Chondrocyte (in vitro differentiated cells): Measurements from ENCODE around the gene MBD5. TPM values are rescaled to one million over a fixed set of nuclear protein-coding genes. Genes with fewer than 3 reads are reported as not detected.

Experiments used
- DNase-seq: peaks from one replicate; pipeline ENCODE4 v3.0.0; 2021; ENCODE audit warnings: mixed read lengths, low spot score
- H3K27ac Mint-ChIP-seq: one replicate; pipeline ENCODE4 v1.8.0; 2021; ENCODE audit warnings: mild to moderate bottlenecking, moderate library complexity, mixed read lengths; ENCODE audit not compliant: unreplicated experiment
- H3K27me3 Mint-ChIP-seq: 2 replicates; pipeline ENCODE4 v1.8.0; 2021; ENCODE audit warnings: low read depth, mixed read lengths
- H3K36me3 Mint-ChIP-seq: 2 replicates; pipeline ENCODE4 v1.8.0; 2021; ENCODE audit warnings: low read depth, mixed read lengths
- H3K4me1 Mint-ChIP-seq: 2 replicates; pipeline ENCODE4 v1.8.0; 2021; ENCODE audit warnings: low read depth, mild to moderate bottlenecking, mixed read lengths
- H3K4me3 Mint-ChIP-seq: one replicate; pipeline ENCODE4 v1.8.0; 2021; ENCODE audit warnings: mild to moderate bottlenecking, moderate library complexity, mixed read lengths; ENCODE audit not compliant: unreplicated experiment
- H3K9me3 Mint-ChIP-seq: 2 replicates; pipeline ENCODE4 v1.8.0; 2021; ENCODE audit warnings: low read depth, mixed read lengths
- total RNA-seq: library from RNA; stranded (reverse); gene quantifications from 3 replicates; pipeline ENCODE4 v1.2.1, GENCODE V29; 2021
- TF ChIP-seq, protein P1 (sequence below): fragments of 200-600 bp; sonication (generic); IDR thresholded peaks from 2 replicates; pipeline ENCODE4 v1.5.0; 2021; ENCODE audit warnings: antibody characterized with exemption, mild to moderate bottlenecking, moderate library complexity

The MBD5 gene
- total RNA-seq, 1 donor from 2014 or later: 31.1 TPM

DNA sequence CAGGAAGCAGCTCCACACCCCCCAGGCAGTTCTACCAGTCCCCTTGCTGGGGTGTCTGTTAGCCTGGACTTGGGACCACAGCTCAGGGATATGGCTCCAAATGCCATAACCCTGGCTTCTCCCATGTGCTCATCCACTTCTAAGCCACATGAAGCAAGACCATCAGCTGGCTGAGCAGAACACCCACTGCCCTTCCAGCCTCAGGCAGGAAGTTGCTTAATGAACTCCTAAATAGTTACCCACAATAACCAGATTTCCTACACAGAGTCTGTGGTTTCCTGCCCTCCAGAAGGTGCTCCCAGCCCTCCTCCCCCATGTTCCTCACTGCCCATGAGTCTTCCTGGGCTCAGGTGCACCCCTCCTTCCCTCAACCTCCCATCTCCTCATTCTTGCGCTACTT lies 525.4 kb downstream of the MBD5 start:
- Mint-ChIP-seq H3K9me3 (no peaks in the 10 kb centered on the region), H3K27ac (no peak overlapping the region), H3K27me3 (no peaks in the 10 kb centered on the region), H3K4me1 (no peaks in the 10 kb centered on the region), H3K36me3 (no peaks in the 10 kb centered on the region), H3K4me3 (no peak overlapping the region)
- TF ChIP-seq, protein P1, sequence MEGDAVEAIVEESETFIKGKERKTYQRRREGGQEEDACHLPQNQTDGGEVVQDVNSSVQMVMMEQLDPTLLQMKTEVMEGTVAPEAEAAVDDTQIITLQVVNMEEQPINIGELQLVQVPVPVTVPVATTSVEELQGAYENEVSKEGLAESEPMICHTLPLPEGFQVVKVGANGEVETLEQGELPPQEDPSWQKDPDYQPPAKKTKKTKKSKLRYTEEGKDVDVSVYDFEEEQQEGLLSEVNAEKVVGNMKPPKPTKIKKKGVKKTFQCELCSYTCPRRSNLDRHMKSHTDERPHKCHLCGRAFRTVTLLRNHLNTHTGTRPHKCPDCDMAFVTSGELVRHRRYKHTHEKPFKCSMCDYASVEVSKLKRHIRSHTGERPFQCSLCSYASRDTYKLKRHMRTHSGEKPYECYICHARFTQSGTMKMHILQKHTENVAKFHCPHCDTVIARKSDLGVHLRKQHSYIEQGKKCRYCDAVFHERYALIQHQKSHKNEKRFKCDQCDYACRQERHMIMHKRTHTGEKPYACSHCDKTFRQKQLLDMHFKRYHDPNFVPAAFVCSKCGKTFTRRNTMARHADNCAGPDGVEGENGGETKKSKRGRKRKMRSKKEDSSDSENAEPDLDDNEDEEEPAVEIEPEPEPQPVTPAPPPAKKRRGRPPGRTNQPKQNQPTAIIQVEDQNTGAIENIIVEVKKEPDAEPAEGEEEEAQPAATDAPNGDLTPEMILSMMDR: no peak
- no peak for DNase-seq

DNA sequence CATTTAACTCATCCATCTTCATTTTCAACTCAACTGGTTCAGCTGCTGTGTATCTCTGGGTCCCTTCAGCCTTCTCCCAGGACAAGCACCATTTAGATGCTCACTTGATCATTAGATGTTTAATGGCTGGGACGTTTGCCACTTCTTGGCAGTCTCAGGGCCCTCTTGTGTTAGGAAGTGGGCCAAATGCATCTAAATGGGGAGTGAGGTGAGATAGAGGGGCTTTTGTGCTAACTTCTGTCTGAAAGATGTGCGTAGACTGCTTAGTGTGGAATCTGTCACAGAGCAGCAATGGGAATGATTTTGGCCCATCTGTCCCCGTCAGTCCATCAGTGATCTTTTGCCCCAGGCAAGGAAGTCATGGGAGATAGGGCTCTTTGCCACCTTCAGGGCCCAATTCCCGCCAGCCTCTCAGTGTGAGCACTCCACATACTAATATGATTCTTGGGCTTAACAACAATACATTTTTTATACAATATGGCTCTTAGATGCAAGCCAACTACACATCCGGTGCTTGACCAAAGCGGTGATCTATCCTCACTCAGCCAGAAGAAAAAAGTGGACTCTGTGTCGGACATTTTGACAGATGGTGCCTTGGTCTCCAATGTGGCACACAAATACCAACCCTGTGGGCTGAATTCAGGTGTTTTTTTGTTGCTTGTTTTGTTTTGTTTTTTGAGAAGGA lies 528.0 kb downstream of the MBD5 start:
- no peak overlapping the region for H3K4me3 Mint-ChIP-seq
- TF ChIP-seq, protein P1: no peak
- no peaks in the 10 kb centered on the region for H3K4me1 Mint-ChIP-seq
- no peak overlapping the region for H3K27ac Mint-ChIP-seq
- no peaks in the 10 kb centered on the region for H3K27me3 Mint-ChIP-seq
- H3K9me3 Mint-ChIP-seq: no peaks in the 10 kb centered on the region
- DNase-seq: no peak
- H3K36me3 Mint-ChIP-seq: no peaks in the 10 kb centered on the region

DNA sequence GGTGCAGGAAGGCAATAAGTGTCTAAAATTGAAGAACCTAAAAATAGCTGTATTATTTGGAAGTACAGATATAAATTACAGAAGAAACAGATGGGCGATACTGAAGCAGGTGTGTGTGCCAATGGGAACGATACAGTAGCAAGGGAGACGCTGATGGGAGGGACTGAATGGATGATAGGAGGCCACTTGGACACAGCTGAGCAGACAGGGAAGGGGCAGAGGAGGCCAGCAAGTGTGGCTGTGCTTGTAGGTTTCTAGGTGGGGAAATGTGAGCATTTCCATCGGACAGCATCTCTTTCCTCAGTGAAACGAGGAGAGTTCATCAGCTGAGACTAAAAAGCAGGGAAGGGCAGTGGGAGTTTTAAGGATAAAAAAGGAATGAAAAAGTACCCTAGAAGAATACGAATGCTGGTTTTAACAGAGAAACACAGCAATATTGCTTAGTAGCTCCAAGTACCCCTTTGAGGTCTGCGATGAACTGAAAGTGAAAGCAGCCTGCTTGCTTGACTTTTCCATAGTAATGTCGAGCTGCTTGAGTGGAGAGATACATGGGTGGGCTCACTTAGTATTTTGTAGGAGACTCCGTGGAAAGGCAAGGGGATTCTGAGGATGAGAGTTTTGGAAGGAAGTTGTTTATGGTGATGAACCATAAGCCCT lies 531.9 kb downstream of the MBD5 start:
- TF ChIP-seq, protein P1: no peak
- no peak overlapping the region for H3K27ac Mint-ChIP-seq
- no peaks in the 10 kb centered on the region for H3K36me3 Mint-ChIP-seq
- peaks cover 2% of the 10 kb centered on the region for H3K9me3 Mint-ChIP-seq
- no peak overlapping the region for H3K4me3 Mint-ChIP-seq
- H3K27me3 Mint-ChIP-seq: no peaks in the 10 kb centered on the region
- no peaks in the 10 kb centered on the region for H3K4me1 Mint-ChIP-seq
- no peak for DNase-seq

DNA sequence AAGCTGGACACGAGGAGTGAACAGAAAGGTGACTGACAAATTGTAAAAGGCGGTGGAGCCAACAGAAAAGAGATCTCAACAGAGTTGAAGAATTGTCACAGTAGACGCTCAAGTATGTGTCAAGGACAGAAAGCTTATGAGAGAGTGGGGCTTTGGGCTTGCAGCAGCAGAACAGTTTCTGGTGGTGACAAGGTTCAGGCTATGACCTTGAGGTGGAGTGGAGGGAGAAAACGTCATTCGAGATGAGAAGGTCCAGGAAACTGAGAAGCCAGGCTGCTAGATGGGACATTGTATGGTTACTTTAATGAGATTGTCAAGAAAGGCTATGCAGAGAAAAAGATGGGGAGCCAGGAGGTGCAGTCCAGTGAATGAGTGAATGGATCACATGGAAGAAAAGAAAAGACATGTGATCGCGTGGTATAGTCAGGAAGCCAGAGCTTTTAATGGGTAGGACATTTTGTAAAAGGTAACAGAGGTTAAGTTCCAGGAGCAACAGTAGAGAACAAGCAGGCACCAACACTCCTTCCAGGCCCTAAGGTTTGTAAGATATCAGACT lies 532.5 kb downstream of the MBD5 start:
- no peaks in the 10 kb centered on the region for H3K4me1 Mint-ChIP-seq
- DNase-seq: no peak
- H3K36me3 Mint-ChIP-seq: no peaks in the 10 kb centered on the region
- no peaks in the 10 kb centered on the region for H3K27me3 Mint-ChIP-seq
- no peak overlapping the region for H3K27ac Mint-ChIP-seq
- peaks cover 6% of the 10 kb centered on the region for H3K9me3 Mint-ChIP-seq
- TF ChIP-seq, protein P1: no peak
- H3K4me3 Mint-ChIP-seq: no peak overlapping the region

DNA sequence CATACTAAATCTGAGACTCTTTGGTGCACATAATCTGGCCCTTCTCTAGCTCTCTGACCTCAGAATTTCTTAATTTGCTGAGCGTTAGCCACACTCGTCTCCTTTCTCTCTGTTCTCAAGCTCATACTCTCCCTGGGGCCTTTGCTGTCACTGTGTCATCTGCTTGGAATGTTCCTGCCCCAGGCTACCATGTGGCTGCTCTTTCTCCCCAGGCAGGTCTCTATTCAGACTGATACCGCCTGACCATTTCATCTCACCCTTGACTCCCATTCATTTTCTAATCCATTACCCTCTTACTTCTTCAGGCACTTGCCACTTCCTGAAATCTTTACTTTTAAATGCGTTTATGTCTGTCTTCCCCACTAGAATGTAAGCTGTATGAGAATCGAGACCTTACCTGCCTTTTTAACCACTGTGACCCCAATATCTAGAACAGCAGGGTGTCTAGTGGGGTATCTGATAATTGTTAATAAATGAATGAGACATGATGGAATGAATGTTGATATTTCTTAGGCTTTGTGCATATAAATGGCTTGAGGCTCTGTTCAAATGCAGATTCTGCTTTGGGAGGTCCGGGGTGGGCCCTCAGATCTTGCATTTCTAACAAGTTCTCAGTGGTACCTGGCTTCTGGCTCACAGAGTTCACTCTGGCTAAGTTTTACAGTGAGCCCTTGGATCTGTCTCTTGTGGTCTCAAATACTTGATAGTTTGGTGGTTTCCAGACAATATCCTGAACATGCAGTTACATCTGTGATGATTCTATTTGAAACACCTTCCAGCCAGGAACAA lies 533.8 kb downstream of the MBD5 start:
- Mint-ChIP-seq H3K4me3 (no peak overlapping the region), H3K9me3 (peaks cover 9% of the 10 kb centered on the region), H3K27ac (no peak overlapping the region), H3K4me1 (no peaks in the 10 kb centered on the region), H3K36me3 (no peaks in the 10 kb centered on the region), H3K27me3 (no peaks in the 10 kb centered on the region)
- TF ChIP-seq, protein P1: no peak
- DNase-seq: no peak
